ENCODE results near the gene PIK3C2B. TPM values are rescaled to one million over a fixed set of nuclear protein-coding genes. Genes with fewer than 3 reads are reported as not detected.

Gene PIK3C2B
- total RNA-seq, 1 donor from 2014 or later = 151 TPM

GRCh38 chr1:204450461-204451257 is 43.9 kb downstream of the PIK3C2B start:
- TF ChIP-seq CTCF (IDR thresholded peaks at IDR 0.05) = no peak
- Mint-ChIP-seq H3K4me3 (peak overlapping the region; percentile 32), H3K27me3 (no peaks in the 10 kb centered on the region), H3K27ac (peak overlapping the region; percentile 88), H3K4me1 (peaks cover 97% of the 10 kb centered on the region), H3K36me3 (ENCODE audit: low read depth) (peaks cover 80% of the 10 kb centered on the region), H3K9me3 (no peaks in the 10 kb centered on the region)
- ChIA-PET CTCF (interaction anchor here (0.6 to 28.1 kb wide), 6 partner anchors 13 to 50 kb away, joined by 3 to 1006 read pairs (median 4); partner anchors contain the start of gene PIK3C2B), POLR2A (interaction anchor here (1.0 to 13.8 kb wide), 10 partner anchors 10 to 65 kb away, joined by 3 to 413 read pairs (median 26); partner anchors contain the start of genes MDM4 and PIK3C2B)
- intact Hi-C loops (cut with micrococcal nuclease) = no loop called here
- ATAC-seq (ENCODE audit: low read depth) (no peak), DNase-seq (no peak)

- intact Hi-C loops (cut with micrococcal nuclease) = loop anchor here (5.0 kb wide), 1 partner anchor 313 kb away; no protein-coding TSS in a partner anchor
- Mint-ChIP-seq H3K4me1 (peaks cover 91% of the 10 kb centered on the region), H3K9me3 (no peaks in the 10 kb centered on the region), H3K27ac (peak overlapping the region; percentile 85), H3K27me3 (no peaks in the 10 kb centered on the region), H3K36me3 (ENCODE audit: low read depth) (peaks cover 81% of the 10 kb centered on the region), H3K4me3 (no peak overlapping the region)
- ChIA-PET CTCF (interaction anchor here (0.6 to 28.1 kb wide), 7 partner anchors 17 to 357 kb away, joined by 3 to 1006 read pairs (median 4); partner anchors contain the start of gene PIK3C2B), POLR2A (interaction anchor here (0.6 to 13.8 kb wide), 12 partner anchors 9 to 66 kb away, joined by 3 to 413 read pairs (median 26); partner anchors contain the start of genes MDM4 and PIK3C2B)
- ATAC-seq (ENCODE audit: low read depth) (no peak), DNase-seq (no peak)
- TF ChIP-seq CTCF (IDR thresholded peaks at IDR 0.05) = no peak
Measured at GRCh38 chr1:204449678-204450280, 44.8 kb downstream of the PIK3C2B start.

GRCh38 chr1:204448991-204449677 is 45.5 kb downstream of the PIK3C2B start:
- H3K4me3 Mint-ChIP-seq = peak overlapping the region; percentile 63
- H3K9me3 Mint-ChIP-seq = no peaks in the 10 kb centered on the region
- peak overlapping the region; percentile 85 for H3K27ac Mint-ChIP-seq
- POLR2A ChIA-PET = interaction anchor here (0.7 to 13.8 kb wide), 14 partner anchors 11 to 235 kb away, joined by 3 to 413 read pairs (median 10); partner anchors contain the start of genes MDM4 and PIK3C2B
- peaks cover 83% of the 10 kb centered on the region for H3K36me3 Mint-ChIP-seq (ENCODE audit: low read depth)
- no peaks in the 10 kb centered on the region for H3K27me3 Mint-ChIP-seq
- ATAC-seq (ENCODE audit: low read depth) (no peak), DNase-seq (no peak)
- no peak for TF ChIP-seq CTCF (IDR thresholded peaks at IDR 0.05)
- H3K4me1 Mint-ChIP-seq = peaks cover 85% of the 10 kb centered on the region
- CTCF ChIA-PET = interaction anchor here (0.6 to 28.1 kb wide), 7 partner anchors 18 to 694 kb away, joined by 3 to 1006 read pairs (median 4); partner anchors contain the start of gene PIK3C2B
- intact Hi-C loops (cut with micrococcal nuclease) = loop anchor here (1.0 to 5.0 kb wide), 2 partner anchors 45 to 313 kb away; partner anchors contain the start of gene PIK3C2B

GRCh38 chr1:204448344-204448964 is 46.2 kb downstream of the PIK3C2B start:
- CTCF ChIA-PET = interaction anchor here (0.6 to 28.1 kb wide), 10 partner anchors 17 to 693 kb away, joined by 3 to 1006 read pairs (median 8); partner anchors contain the start of gene PIK3C2B
- peaks cover 86% of the 10 kb centered on the region for H3K36me3 Mint-ChIP-seq (ENCODE audit: low read depth)
- DNase-seq (no peak), ATAC-seq (ENCODE audit: low read depth) (peak; percentile 20)
- H3K27me3 Mint-ChIP-seq = no peaks in the 10 kb centered on the region
- no peaks in the 10 kb centered on the region for H3K9me3 Mint-ChIP-seq
- POLR2A ChIA-PET = interaction anchor here (0.7 to 13.8 kb wide), 12 partner anchors 10 to 234 kb away, joined by 3 to 413 read pairs (median 26); partner anchors contain the start of genes MDM4 and PIK3C2B
- H3K4me3 Mint-ChIP-seq = peak overlapping the region; percentile 63
- intact Hi-C loops (cut with micrococcal nuclease) = loop anchor here (1.0 to 5.0 kb wide), 2 partner anchors 46 to 314 kb away; partner anchors contain the start of gene PIK3C2B
- peak overlapping the region; percentile 85 for H3K27ac Mint-ChIP-seq
- TF ChIP-seq CTCF (IDR thresholded peaks at IDR 0.05) = no peak
- H3K4me1 Mint-ChIP-seq = peaks cover 78% of the 10 kb centered on the region

Data from activated B cell treated with CpG ODN at 0.5 μM for 24 hours (primary cell).